Uterus (tissue), 4 donors: ENCODE measurements around the gene ADGRF1. TPM values are rescaled to one million over a fixed set of nuclear protein-coding genes. Genes with fewer than 3 reads are reported as not detected.

Experiments used
- DNase-seq, 2 donors: peaks; one replicate each; pipeline ENCODE4 v3.0.0-alpha.2; 2019 to 2020
- H3K27ac ChIP-seq, 2 donors: fragments of 200-600 bp; sonication (generic); 1 replicate in 1 of 2; 2 replicates in 1 of 2; pipeline ENCODE4 v1.5.1; 2016 to 2018
- H3K27me3 ChIP-seq, 2 donors: fragments of 200-600 bp; sonication (generic); one replicate each; pipeline ENCODE4 v1.5.1; 2018 to 2019; ENCODE audit warnings: control low read depth in 1 of 2
- H3K36me3 ChIP-seq, 2 donors: fragments of 200-600 bp; sonication (generic); one replicate each; pipeline ENCODE4 v1.5.1; 2019; ENCODE audit warnings: control low read depth in 1 of 2
- H3K4me1 ChIP-seq, 2 donors: fragments of 200-600 bp; sonication (generic); one replicate each; pipeline ENCODE4 v1.5.1; 2018 to 2019; ENCODE audit warnings: control low read depth in 1 of 2
- H3K4me3 ChIP-seq, 2 donors: fragments of 200-600 bp; sonication (generic); 1 replicate in 1 of 2; 2 replicates in 1 of 2; pipeline ENCODE4 v1.5.1; 2018 to 2019; ENCODE audit warnings: mild to moderate bottlenecking in 1 of 2
- H3K9me3 ChIP-seq, 2 donors: fragments of 200-600 bp; sonication (generic); one replicate each; pipeline ENCODE4 v1.5.1; 2019; ENCODE audit warnings: control low read depth in 1 of 2
- CTCF ChIP-seq, 4 experiments: fragments of 200-600 bp in 2 of 4; fragments of 450-650 bp in 2 of 4; sonication (generic) in 2 of 4; IDR thresholded peaks; one replicate each; pipeline ENCODE4 v1.5.1; 2016 to 2019; ENCODE audit warnings: antibody characterized with exemption in 4 of 4, mild to moderate bottlenecking in 2 of 4, moderate library complexity in 1 of 4
- POLR2A ChIP-seq, 2 donors: fragments of 450-650 bp; IDR thresholded peaks; one replicate each; pipeline ENCODE4 v1.6.1; 2016; ENCODE audit warnings: antibody characterized with exemption in 2 of 2, mild to moderate bottlenecking in 1 of 2, moderate library complexity in 1 of 2
- intact Hi-C: fragments of 100-400 bp; cut with DNase I; formaldehyde crosslinking; loops from one replicate; pipeline ENCODE4 v1.15.1; 2023; ENCODE audit warnings: low total_unique reads
- total RNA-seq, 4 donors: library from RNA; depleted of rRNA in 3 of 4; stranded (reverse); fragments of >200 nt in 3 of 4; gene quantifications; one replicate each; pipeline versions ENCODE4 v1.1.0 to v1.2.4, GENCODE V29; 2014 to 2023
- donor health status: DM: yes; HTN: yes; CAD: no.

ADGRF1 gene
- total RNA-seq, 4 donors from 2014 or later: 0.35 TPM; not detected in 3

DNA sequence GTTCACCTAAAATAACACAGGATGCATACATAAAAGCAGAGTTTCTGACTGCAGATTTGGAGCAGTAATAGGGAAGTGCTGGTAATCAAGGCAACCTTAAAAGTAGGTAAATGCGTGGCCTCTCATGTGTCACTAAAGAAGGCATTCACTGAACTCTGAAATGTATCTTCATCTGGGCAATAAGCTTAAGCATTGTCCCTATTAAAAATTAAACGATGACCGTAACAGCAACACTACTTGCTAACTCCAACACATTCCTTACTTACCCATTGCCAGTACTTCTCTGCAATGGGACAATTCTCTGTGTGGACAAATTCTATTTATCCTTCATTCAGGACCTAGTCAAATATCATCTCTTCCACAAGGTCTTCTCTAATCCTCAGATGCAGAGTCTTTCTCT, 19.9 kb downstream of the ADGRF1 start:
- no peaks in the 10 kb centered on the region for H3K4me1 ChIP-seq
- no peak for TF ChIP-seq POLR2A (IDR thresholded peaks at IDR 0.05)
- no peak for TF ChIP-seq CTCF (IDR thresholded peaks at IDR 0.05)
- H3K27me3 ChIP-seq: no peaks in the 10 kb centered on the region
- H3K9me3 ChIP-seq: no peaks in the 10 kb centered on the region
- H3K4me3 ChIP-seq: no peak overlapping the region
- intact Hi-C loops: no loop called here
- no peak overlapping the region for H3K27ac ChIP-seq
- no peaks in the 10 kb centered on the region for H3K36me3 ChIP-seq
- no peak for DNase-seq

- intact Hi-C loops: no loop called here
- no peak for DNase-seq
Observed at GRCh38 chr6:47019941-47020340, 22.2 kb downstream of the ADGRF1 start.

GRCh38 chr6:47016909-47017308, 25.2 kb downstream of the ADGRF1 start:
- TF ChIP-seq CTCF (IDR thresholded peaks at IDR 0.05) (no peak), POLR2A (IDR thresholded peaks at IDR 0.05) (no peak)
- H3K36me3 ChIP-seq: no peaks in the 10 kb centered on the region
- no peak overlapping the region for H3K4me3 ChIP-seq
- DNase-seq: no peak
- intact Hi-C loops: no loop called here
- H3K9me3 ChIP-seq: no peaks in the 10 kb centered on the region
- H3K4me1 ChIP-seq: no peaks in the 10 kb centered on the region
- no peak overlapping the region for H3K27ac ChIP-seq
- H3K27me3 ChIP-seq: no peaks in the 10 kb centered on the region

More at GRCh38 chr6:47019941-47020340, 22.2 kb downstream of the ADGRF1 start:
- TF ChIP-seq POLR2A (IDR thresholded peaks at IDR 0.05): no peak
- TF ChIP-seq CTCF (IDR thresholded peaks at IDR 0.05): no peak
- H3K36me3 ChIP-seq: no peaks in the 10 kb centered on the region
- no peak overlapping the region for H3K27ac ChIP-seq
- no peaks in the 10 kb centered on the region for H3K4me1 ChIP-seq
- no peak overlapping the region for H3K4me3 ChIP-seq
- H3K9me3 ChIP-seq: no peaks in the 10 kb centered on the region
- H3K27me3 ChIP-seq: no peaks in the 10 kb centered on the region

- no peak overlapping the region for H3K27ac ChIP-seq
- H3K4me3 ChIP-seq: no peak overlapping the region
- intact Hi-C loops: no loop called here
- no peaks in the 10 kb centered on the region for H3K36me3 ChIP-seq
- DNase-seq: no peak
- TF ChIP-seq CTCF (IDR thresholded peaks at IDR 0.05) (no peak), POLR2A (IDR thresholded peaks at IDR 0.05) (no peak)
- H3K4me1 ChIP-seq: no peaks in the 10 kb centered on the region
- no peaks in the 10 kb centered on the region for H3K9me3 ChIP-seq
- H3K27me3 ChIP-seq: no peaks in the 10 kb centered on the region
Observed at GRCh38 chr6:47016261-47016660, 25.9 kb downstream of the ADGRF1 start.

- no peak for DNase-seq
- H3K9me3 ChIP-seq: no peaks in the 10 kb centered on the region
- no peak overlapping the region for H3K4me3 ChIP-seq
- H3K27me3 ChIP-seq: no peaks in the 10 kb centered on the region
- intact Hi-C loops: no loop called here
- H3K27ac ChIP-seq: no peak overlapping the region
- TF ChIP-seq CTCF (IDR thresholded peaks at IDR 0.05): no peak
- no peak for TF ChIP-seq POLR2A (IDR thresholded peaks at IDR 0.05)
- no peaks in the 10 kb centered on the region for H3K4me1 ChIP-seq
- H3K36me3 ChIP-seq: no peaks in the 10 kb centered on the region
Observed at GRCh38 chr6:47014401-47014800, 27.7 kb downstream of the ADGRF1 start.
